ENCODE data around the gene CATSPERZ.

DNA sequence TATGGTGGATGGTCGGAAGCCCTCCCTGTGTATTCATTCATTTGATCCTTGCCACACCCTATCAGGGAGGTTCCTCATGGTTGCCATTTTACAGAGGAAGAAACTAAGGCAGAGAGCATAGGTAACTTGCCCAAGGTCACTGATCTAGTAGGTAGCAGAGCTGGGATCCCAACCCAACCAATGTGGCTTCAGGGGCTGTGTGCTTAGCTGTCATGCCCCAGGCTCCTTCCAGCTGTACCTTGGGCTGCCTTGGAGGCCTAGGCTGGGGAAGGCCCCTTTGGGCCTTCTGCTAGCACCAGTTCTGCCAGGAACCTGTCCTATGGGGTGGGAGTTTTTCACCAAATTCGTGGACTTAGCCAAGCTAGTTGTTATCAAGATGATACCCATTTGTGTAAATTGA lies 24.3 kb upstream of the CATSPERZ start:
- TF ChIP-seq CTCF (IDR thresholded peaks at IDR 0.05 in 2 of 3, conservative IDR thresholded peaks at IDR 0.05 in 1 of 3; ENCODE audit: insufficient read depth in 2 of 3, low read depth in 1 of 3, low read length in 3 of 3) (no peak), TCF7 (IDR thresholded peaks at IDR 0.05; ENCODE audit: borderline replicate concordance) (no peak), MAX (CRISPR knock-in tag; IDR thresholded peaks at IDR 0.05) (no peak), MAFG (tag; conservative IDR thresholded peaks at IDR 0.05) (no peak), JUND (IDR thresholded peaks at IDR 0.05; ENCODE audit: borderline replicate concordance, low read depth, low read length) (no peak), JUND (tag; IDR thresholded peaks at IDR 0.05; ENCODE audit: borderline replicate concordance, low read depth, low read length) (no peak), NFRKB (IDR thresholded peaks at IDR 0.05; ENCODE audit: low read depth) (no peak), CEBPB (tag; IDR thresholded peaks at IDR 0.05) (no peak)
- TF ChIP-seq, protein P1, sequence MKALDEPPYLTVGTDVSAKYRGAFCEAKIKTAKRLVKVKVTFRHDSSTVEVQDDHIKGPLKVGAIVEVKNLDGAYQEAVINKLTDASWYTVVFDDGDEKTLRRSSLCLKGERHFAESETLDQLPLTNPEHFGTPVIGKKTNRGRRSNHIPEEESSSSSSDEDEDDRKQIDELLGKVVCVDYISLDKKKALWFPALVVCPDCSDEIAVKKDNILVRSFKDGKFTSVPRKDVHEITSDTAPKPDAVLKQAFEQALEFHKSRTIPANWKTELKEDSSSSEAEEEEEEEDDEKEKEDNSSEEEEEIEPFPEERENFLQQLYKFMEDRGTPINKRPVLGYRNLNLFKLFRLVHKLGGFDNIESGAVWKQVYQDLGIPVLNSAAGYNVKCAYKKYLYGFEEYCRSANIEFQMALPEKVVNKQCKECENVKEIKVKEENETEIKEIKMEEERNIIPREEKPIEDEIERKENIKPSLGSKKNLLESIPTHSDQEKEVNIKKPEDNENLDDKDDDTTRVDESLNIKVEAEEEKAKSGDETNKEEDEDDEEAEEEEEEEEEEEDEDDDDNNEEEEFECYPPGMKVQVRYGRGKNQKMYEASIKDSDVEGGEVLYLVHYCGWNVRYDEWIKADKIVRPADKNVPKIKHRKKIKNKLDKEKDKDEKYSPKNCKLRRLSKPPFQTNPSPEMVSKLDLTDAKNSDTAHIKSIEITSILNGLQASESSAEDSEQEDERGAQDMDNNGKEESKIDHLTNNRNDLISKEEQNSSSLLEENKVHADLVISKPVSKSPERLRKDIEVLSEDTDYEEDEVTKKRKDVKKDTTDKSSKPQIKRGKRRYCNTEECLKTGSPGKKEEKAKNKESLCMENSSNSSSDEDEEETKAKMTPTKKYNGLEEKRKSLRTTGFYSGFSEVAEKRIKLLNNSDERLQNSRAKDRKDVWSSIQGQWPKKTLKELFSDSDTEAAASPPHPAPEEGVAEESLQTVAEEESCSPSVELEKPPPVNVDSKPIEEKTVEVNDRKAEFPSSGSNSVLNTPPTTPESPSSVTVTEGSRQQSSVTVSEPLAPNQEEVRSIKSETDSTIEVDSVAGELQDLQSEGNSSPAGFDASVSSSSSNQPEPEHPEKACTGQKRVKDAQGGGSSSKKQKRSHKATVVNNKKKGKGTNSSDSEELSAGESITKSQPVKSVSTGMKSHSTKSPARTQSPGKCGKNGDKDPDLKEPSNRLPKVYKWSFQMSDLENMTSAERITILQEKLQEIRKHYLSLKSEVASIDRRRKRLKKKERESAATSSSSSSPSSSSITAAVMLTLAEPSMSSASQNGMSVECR (CRISPR knock-in tag; IDR thresholded peaks at IDR 0.05): no peak
